Activated CD4-positive, alpha-beta T cell treated with anti-CD3 and anti-CD28 coated beads, Interleukin-2, amount 50 U/mL, for 16 hours (primary cell): ENCODE data around the gene P2RX1.
"Not testable (repeated sequence)": the region's sequence is repeated elsewhere in the genome, so short reads cannot be mapped to it uniquely, and the experiment has no call there.

Experiments used
- DNase-seq: peaks from one replicate; pipeline ENCODE4 v3.0.0-alpha.2; 2020

Gene P2RX1

DNA sequence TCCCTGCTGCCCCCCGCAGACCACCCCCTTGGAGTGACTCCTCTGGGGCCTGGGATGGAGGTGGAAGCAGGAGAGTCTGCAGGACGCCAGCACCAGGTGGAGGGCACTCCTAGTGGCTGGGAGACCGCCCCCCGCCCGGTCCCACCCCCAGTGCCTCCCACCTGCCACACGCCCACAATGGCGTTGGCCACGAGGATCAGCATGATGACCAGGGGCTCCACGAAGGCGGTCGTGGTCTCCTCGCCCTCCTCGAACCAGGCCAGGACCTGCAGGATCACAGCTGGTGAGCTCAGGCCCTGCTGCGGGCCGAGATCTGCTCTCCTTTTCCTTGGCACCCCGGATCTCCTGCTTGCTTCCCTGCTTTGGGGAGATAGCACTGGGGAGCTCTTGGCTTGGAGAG is 35.2 kb upstream of the P2RX1 start:
- DNase-seq, result no peak

- no peak for DNase-seq
Observed at GRCh38 chr17:3951003-3951402, 34.7 kb upstream of the P2RX1 start.

GRCh38 chr17:3950584-3950983 is 34.3 kb upstream of the P2RX1 start:
- no peak for DNase-seq

- no peak for DNase-seq
Observed at GRCh38 chr17:3949418-3949817, 33.2 kb upstream of the P2RX1 start.

GRCh38 chr17:3948551-3948950 is 32.3 kb upstream of the P2RX1 start:
- not testable (repeated sequence) for DNase-seq

GRCh38 chr17:3947318-3947810 is 31.1 kb upstream of the P2RX1 start:
- DNase-seq, result no peak

DNA sequence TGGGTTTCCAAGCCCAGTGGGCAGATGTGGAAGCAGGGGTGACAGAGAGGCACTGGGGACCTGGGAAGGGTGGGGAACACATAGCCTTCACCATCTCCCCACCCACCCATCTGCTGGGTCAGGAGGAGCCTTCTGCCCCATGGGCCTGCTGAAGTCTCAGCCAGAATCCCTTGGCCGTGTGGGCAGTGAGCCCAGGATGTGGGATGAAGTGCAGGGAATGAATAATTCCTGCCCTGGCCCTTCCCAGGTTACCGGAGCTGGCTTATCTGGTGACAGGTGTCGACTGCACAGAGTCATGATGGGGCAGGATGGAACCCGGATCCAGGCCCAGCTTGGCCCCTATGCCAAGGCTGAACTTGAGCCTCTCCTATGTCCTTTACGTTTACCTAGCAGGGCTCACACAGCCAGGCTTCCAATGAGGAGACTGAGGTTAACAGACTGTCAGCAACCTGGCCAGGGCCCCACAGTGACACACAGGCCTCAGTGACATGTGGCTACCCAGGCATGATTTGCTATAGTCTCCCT is 30.5 kb upstream of the P2RX1 start:
- no peak for DNase-seq

DNA sequence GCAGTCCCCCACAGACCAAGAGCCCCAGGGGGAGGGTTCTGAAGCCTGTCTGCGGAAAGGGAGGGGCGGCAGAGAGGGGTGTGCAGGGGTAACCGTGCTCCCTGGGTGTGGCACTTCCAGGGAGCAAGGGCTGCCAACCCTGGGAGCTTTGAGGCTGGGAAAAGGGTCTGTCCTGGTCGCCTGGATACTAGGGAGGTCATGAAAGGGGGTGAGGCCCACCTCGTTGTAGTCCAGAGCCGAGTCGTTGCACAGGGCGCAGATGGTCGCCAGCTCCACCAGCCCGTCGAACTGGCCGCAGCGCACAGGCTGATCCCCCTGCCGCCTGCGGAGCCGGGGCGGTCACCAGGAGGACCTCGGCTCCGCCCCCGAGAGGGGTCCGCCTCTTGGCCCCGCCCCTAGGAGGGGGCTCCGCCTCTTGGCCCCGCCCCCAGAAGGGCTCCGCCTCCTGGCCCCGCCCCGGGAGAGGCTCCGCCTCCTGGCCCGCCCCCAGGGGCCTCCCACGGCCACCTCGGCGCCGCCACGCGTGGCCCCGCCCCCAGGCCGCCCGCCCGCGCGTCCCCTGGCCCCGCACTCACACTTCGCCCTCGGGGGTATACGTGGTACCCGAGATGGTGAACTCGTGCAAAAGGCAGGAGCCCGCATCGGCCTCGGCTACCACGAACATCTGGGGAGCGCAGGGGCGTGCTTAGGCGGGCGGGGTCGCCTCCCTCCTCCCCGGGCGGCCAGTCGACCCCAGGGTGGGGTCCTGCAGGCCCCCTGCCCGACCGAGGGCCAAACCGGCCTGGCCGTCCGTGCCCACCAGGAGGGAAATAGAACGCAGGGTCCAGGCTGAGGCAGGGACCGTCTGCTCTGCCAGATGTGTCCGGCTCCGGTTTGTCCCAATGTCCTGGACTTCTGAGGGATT is 28.5 kb upstream of the P2RX1 start:
- DNase-seq, result peak; percentile 46

GRCh38 chr17:3943240-3943891 is 27.1 kb upstream of the P2RX1 start:
- DNase-seq, result no peak

DNA sequence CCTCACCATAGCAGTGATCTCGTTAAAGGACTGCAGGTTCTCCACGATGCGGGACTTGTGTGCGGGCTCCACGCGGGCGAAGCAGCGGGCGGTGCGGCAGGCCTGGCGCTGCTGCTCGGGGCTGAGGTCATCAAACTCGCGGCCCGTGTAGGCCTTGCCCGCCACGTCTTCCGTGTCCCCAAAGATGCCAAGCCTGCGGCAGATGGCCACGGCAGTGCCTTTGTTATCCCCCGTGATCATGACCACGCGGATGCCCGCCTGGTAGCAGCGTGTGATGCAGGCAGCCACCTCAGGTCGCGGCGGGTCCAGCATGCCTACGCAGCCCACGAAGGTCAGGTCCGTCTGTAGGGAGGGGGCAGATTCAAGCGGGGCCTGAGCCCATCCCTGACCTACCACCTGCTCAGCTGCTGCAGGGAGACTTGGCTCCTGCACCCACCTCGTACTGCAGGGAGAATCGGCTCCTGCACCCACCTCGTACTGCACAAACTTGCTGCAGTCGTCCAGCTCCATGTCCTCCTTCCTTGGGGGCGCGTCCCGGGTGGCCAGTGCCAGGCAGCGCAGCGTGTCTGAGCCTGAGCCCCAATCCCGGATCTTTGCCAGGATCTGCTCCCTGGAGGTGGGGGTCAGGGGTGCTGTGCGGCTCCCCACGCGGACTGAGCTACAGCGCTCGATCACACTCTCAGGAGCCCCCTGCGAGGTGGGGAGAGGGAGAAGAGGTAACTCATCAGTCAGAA is 24.9 kb upstream of the P2RX1 start:
- no peak for DNase-seq

DNA sequence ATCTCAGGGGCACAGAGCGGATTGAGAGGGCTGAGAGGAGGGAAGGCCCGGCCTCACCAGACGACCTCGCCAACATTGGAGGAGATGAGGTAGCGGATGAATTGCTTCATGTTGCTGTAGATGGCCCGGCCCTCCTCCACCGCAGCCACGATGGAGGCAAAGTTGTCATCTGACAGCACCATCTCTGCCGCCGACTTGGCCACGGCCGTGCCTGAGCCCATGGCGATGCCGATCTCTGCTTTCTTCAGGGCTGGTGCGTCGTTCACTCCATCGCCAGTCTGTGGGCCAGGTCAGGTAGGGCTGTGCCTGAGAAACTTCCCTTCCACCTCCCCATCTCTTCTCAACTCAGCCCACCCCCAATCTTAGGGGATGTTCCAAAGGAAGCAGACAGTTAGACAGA is 21.1 kb upstream of the P2RX1 start:
- no peak for DNase-seq

DNA sequence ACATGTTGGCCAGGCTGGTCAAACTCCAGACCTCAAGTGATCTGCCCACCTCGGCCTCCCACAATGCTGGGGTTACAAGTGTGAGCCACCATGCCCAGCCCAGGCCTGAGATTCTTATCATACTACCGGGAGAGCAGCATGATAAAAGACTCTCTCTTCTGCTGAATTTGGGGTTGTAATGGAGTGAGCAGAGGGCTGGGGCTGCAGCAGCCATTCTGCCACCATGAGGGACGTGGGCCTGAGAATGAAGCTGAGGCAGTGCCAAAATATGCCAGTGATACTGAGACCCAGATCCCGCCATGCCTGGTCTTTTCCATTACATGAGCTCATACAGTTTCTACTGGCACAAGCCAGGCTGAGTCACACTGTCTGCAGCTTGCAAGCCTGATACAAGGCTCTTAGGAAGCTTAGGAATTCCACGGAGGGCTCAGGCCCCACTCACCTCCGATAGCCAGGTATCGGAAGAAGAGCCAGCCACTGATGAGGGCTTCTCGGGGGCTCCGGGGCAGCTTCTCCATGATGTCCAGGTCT is 19.6 kb upstream of the P2RX1 start:
- DNase-seq, result no peak

GRCh38 chr17:3935140-3935542 is 18.9 kb upstream of the P2RX1 start:
- peak; percentile 24 for DNase-seq

DNA sequence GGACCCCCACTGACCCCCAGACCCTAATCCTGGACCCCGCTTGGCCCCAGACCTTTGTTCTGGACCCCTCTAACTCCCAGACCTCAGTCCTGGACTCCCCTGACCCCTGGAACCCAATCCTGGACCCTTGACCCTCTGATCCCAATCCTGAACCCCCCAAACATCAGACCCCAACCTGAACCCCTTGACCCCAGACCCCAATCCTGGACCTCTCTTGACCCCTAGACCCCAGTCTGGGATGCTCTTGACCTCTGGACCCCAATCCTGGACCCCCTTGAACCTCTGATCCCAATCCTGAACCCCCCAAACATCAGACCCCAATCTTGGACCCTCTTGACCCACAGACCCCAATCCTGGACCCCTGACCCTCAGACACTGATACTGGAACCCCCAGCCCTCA is 13.5 kb upstream of the P2RX1 start:
- no peak for DNase-seq

- no peak for DNase-seq
Observed at GRCh38 chr17:3929181-3929580, 12.9 kb upstream of the P2RX1 start.

- no peak for DNase-seq
Observed at GRCh38 chr17:3928406-3928805, 12.1 kb upstream of the P2RX1 start.

GRCh38 chr17:3927628-3928340 is 11.5 kb upstream of the P2RX1 start:
- DNase-seq, result no peak

DNA sequence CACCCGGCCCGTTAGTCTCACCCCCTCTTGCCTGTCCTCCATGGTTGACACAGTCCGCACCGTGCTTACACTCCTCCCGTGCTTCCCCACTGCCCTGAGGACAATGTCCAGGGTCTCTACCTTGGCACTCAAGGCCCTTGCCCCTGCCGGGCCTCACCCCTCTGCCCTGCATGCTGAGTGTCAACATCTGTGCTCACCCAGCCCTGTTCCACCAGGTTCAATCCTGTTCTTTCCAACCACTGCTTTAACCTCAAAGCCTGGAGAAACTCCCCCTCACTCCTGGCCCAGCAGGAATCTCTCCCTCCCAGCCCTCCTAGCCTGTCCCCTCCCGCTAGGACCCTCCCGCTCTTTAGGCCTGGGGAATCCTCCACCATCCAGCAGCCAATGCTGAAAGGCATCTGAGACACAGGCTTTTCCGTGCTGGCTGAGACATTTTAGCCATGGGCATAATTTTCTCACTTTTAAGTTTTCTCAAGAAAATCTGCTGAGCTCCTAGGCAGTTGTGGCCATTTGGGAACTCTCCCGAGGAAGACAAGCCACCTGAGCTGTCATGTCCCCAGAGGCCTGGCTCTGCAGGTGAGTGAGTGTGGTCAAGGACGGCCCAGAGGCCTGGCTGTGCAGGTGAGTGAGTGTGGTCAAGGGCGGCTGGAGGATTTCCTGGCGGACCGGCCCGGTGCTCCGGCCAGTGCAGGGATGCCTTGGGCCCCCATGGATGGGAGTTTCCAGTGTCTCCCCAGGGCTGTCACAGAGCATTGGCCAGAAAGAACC is 10.8 kb upstream of the P2RX1 start:
- no peak for DNase-seq

GRCh38 chr17:3925684-3926485 is 9.6 kb upstream of the P2RX1 start:
- DNase-seq, result no peak

GRCh38 chr17:3924512-3925350 is 8.5 kb upstream of the P2RX1 start:
- DNase-seq, result no peak
